NCI-H1048 (cell line): ENCODE data around the gene ACBD4.

Experiments used
- DNase-seq: peaks from one replicate; lab custom pipeline; 2025; lab: John Stamatoyannopoulos, UW

ACBD4 gene

DNA sequence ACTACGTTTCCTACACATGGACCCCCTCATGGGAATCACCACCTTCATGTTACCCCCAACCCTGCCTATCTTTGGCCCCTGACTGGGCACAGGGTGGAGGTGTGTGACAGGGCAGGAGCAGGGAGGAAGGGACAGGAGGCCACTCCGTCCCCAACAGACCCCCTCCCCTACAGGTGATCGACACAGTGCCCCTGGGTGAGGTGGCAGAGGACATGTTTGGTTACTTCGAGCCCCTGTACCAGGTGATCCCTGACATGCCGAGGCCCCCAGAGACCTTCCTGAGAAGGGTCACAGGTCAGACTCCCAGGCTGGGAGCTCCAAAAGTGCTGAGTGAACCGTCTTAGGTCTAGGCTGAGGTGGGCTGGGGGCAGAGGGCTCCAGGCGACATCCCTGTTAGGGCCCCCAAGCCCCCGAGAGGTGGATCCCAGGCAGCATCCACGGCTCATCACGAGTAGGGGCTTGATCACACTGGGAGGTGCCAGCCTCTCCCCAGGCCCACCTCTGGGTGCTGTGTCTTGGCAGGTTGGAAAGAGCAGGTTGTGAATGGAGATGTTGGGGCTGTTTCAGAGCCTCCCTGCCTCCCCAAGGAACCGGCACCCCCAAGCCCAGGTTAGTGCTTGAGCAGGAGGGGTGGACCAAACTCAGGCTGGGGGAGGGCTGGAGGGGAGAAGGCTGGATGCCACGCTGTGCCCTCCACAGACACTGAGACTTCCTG lies 1.5 kb downstream of the ACBD4 start:
- DNase-seq: no peak

GRCh38 chr17:45137561-45138305 lies 2.2 kb downstream of the ACBD4 start:
- DNase-seq: no peak

DNA sequence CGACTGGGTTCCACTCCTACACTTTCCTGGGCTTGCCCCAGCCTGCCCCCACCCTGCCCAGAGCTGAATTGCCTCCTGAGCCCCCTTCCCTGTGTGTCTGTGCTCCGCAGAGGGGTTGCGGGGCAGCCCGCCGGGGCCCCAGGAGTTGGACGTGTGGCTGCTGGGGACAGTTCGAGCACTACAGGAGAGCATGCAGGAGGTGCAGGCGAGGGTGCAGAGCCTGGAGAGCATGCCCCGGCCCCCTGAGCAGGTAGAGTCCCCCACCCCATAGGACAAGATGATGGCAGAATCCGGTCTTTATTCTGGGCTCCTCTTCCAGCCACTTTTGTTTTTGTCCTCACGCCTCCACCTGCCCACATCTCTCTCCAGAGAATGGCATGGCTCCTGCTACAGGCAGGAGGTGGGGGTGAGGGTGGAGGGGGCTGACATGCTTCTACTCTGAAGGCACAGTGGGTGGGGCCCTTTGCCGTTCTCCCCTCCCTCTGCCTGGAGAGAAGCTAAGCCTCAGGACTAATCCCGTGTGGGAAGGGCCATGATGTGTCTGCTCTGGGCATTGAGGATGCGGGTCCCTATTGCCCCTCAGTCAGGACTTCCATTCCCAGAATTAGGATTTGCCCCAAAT lies 3.5 kb downstream of the ACBD4 start:
- DNase-seq: no peak

DNA sequence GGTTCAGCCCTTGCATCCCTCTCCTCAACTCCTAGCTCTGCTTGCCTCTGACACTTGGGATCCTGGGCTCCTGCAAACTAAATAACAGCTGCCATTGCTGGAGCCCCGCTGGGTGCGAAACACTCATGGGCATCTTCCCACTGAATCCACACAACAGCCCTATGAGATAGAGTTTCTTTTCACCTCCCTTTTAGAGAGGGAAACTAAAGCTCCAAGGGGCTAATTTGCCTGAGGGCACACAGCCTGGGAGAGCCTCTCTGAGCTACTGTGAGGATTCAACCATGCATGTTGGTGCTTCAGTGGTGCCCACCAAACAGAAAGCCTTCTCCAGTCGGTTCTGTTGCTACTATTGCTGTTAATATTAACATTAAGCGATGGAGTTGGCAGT lies 4.0 kb downstream of the ACBD4 start:
- DNase-seq: no peak

GRCh38 chr17:45143094-45143670 lies 7.7 kb downstream of the ACBD4 start:
- no peak for DNase-seq

DNA sequence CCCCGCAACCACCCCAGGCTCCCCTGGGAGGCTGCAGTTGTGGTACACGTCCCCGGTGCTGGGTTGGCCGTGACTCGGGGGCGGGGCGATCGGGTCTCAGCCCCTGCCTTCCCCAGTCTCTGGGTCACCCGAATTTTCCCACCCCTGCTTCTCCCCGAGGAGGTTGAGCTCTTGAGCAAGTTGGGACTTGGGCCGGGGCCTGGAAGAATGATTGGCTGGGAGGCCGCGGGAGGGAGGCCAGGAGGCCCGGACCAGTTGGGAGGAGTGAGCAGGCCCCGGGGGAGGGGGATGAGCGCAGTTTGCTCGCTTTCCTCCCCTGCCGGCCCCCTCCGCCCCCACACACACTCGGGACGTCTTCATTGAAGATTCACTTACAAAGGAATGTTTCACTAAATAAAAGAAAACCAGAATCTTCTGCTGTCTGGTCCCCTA lies 8.3 kb downstream of the ACBD4 start:
- DNase-seq: no peak

- no peak for DNase-seq
These were observed 8.9 kb downstream of the ACBD4 start for GRCh38 chr17:45144199-45145034.

GRCh38 chr17:45145035-45145389 lies 9.5 kb downstream of the ACBD4 start:
- DNase-seq: no peak

- DNase-seq: no peak
These were observed 10.7 kb downstream of the ACBD4 start for GRCh38 chr17:45146166-45146565.

DNA sequence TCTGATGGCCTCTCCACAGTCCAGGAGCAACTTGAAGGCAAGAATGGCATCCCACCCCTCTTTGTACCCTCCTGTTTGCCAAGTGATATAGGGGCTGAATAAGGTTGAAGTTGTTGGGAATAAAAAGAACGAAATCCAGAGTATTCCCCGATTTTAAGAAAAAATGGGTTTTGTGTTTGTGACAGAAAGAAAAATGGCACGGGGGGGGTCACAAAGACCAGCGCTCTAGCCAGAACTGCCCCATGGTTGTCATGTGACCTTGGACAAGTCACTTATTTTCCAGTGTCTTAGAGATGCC lies 11.1 kb downstream of the ACBD4 start:
- no peak for DNase-seq

DNA sequence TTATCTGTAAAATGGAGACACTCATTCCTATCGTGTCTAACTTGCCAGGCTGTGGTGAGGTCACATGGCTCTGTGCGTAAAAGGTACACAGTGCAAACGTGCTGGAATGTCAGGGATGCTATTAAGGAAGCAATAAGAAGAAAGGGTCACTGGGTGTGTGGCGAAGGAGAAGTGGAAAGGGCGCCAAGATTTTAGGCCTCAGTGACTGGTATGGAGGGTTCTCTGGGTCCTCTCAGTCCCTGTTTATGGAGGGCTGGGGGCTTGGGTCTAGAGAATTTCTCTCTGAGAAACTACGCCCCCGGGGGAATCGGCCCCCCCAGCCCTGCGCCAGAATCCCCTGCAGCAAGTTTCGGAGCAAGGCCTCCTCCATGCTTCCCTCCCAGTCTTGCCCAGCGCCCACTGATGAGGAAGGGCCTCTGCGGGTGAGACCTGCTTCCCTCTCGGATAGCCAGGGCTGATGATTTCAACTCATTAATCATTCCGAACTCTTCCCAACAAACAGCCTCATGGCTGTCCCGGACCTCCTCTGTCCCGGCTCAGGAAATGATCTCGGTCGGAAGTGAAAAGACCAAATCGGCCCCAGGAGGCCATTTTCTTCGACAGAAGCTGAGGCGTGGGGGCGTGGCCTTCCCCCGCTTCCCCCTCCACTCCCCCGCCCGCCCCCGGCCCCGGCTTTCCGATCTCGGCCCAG lies 11.5 kb downstream of the ACBD4 start:
- DNase-seq: no peak

DNA sequence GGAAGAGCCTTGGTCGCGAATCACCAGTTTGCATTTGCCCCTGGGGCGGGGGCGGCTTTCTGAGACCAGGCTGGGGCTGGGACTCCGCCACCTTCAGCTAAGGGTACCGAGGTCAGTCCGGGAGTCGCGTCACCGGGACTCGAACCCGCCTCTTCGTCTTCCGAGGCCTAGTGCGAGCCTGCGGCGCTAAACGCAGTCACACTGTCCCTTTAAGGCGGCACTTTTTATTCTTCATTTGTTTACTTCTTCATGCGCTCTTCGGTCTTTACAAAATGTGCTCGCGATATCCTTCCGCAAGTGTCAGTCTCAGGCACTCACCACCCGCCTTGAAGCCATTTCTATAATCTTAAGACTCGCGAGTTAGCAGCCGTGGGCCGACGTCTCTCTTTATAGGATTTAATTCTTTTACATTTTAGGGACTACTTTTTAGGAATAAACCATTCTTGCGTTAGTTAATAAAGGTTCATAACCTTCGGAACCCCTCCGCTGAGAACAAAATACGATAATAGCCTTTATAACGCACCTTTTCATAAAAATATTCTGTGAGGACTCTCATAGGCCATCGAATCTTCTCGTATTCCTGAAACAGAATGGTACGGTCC lies 12.2 kb downstream of the ACBD4 start:
- DNase-seq: peak; percentile 66

- DNase-seq: peak; percentile 99
These were observed 12.9 kb downstream of the ACBD4 start, which contains the start of gene HEXIM1 for GRCh38 chr17:45148183-45149036. Gene HEXIM1, plus strand, starts transcription at chr17:45148475. Its CDS starts 716 bp downstream, at chr17:45149191.

- DNase-seq: no peak
These were observed 13.7 kb downstream of the ACBD4 start for GRCh38 chr17:45149037-45149668.

DNA sequence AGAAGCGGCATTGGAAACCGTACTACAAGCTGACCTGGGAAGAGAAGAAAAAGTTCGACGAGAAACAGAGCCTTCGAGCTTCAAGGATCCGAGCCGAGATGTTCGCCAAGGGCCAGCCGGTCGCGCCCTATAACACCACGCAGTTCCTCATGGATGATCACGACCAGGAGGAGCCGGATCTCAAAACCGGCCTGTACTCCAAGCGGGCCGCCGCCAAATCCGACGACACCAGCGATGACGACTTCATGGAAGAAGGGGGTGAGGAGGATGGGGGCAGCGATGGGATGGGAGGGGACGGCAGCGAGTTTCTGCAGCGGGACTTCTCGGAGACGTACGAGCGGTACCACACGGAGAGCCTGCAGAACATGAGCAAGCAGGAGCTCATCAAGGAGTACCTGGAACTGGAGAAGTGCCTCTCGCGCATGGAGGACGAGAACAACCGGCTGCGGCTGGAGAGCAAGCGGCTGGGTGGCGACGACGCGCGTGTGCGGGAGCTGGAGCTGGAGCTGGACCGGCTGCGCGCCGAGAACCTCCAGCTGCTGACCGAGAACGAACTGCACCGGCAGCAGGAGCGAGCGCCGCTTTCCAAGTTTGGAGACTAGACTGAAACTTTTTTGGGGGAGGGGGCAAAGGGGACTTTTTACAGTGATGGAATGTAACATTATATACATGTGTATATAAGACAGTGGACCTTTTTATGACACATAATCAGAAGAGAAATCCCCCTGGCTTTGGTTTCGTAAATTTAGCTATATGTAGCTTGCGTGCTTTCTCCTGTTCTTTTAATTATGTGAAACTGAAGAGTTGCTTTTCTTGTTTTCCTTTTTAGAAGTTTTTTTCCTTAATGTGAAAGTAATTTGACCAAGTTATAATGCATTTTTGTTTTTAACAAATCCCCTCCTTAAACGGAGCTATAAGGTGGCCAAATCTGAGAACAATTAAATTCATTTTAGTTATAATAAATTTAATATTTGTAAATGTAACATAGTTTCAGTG lies 14.5 kb downstream of the ACBD4 start:
- no peak for DNase-seq

GRCh38 chr17:45150911-45151809 lies 15.7 kb downstream of the ACBD4 start:
- no peak for DNase-seq

DNA sequence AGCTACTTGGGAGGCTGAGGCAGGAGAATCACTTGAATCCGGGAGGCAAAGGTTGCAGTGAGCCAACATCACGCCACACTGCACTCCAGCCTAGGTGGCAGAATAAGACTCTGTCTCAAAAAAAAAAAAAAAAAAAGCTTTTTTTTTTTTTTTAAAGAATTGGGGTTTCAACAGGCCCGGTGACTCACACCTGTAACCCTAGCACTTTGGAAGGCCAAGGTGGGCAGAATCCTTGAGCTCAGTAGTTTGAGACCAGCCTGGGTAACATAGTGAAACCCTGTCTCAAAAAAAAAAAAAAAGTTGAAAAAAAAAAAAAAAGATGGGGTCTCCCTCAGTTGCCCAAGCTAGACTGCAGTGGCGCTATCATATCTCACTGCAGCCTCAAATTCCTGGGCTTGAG lies 19.5 kb downstream of the ACBD4 start:
- no peak for DNase-seq
